ENCODE results near the gene DGKZ.

DNA sequence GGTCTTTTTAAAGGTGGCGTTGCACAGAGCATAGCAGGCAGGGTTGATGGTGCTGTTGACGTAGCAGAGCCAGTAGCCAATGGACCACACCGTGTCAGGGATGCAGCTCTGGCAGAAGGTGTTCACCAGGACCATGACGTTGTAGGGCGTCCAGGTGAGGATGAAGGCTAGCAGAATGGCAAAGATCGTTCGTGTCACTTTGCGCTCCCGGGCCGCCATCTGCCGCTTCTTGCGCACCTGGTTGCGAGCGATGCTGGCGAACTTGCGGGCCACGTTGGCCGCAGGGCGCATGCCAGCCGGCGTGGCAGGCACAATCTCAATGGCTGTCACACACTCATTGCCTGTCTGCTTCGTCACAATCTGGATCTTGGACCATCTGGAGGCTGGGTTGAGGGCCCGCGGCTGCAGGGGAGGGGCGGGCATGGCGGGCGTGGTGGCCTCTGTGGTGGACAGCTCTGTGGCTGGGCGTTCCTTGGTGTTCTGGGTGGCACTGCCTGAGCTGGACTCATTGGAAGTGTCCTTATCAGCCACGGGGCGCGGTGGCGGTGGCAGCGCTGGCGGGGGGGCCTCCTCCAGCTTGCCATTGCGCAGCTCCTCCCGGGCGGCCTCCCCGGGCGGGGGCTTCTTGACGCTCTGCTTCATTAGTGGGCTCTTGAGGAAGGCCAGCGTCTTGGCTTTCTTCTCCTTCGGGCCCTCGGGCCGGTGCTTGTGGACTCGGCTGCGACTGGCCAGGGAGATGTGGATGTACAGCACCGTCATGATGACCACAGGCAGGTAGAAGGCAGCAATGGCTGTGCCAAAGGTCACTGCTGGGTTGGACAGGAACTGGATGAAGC, 38.1 kb downstream of the DGKZ start:
- TF ChIP-seq, protein P1, sequence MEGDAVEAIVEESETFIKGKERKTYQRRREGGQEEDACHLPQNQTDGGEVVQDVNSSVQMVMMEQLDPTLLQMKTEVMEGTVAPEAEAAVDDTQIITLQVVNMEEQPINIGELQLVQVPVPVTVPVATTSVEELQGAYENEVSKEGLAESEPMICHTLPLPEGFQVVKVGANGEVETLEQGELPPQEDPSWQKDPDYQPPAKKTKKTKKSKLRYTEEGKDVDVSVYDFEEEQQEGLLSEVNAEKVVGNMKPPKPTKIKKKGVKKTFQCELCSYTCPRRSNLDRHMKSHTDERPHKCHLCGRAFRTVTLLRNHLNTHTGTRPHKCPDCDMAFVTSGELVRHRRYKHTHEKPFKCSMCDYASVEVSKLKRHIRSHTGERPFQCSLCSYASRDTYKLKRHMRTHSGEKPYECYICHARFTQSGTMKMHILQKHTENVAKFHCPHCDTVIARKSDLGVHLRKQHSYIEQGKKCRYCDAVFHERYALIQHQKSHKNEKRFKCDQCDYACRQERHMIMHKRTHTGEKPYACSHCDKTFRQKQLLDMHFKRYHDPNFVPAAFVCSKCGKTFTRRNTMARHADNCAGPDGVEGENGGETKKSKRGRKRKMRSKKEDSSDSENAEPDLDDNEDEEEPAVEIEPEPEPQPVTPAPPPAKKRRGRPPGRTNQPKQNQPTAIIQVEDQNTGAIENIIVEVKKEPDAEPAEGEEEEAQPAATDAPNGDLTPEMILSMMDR (IDR thresholded peaks at IDR 0.05), result no peak
- no peak for TF ChIP-seq POLR2A (IDR thresholded peaks at IDR 0.05)

Data from vagina (tissue), 2 donors.